Measurements from ENCODE around the gene ARHGAP44.

ARHGAP44 gene

DNA sequence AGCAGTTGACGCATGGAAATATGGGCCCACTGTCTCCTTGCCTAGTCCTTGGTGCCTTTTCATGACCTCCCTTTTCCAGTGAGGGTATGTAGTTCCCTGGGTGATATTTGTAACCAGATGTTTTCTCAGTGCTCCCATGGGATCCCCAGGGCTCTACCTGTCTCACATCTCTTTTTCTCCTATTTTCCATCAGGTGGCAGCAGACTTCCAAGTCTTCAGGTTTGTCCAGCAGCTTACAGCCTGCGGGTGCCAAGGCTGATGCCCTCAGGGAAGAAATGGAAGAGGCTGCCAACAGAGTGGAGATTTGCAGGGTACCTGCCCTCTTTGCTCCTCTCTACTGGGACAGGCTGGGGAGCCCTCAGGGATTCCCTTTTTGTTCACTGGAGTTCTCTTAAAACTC lies 139.4 kb downstream of the ARHGAP44 start:
- H3K4me1 ChIP-seq (ENCODE audit: control insufficient read depth in 1 of 2, insufficient read depth in 2 of 2, low read length in 2 of 2) = no peaks in the 10 kb centered on the region
- H3K4me3 ChIP-seq (ENCODE audit: low read depth in 1 of 2, low read length in 2 of 2) = no peak overlapping the region
- no peak overlapping the region for H3K27ac ChIP-seq (ENCODE audit: low read length)
- H3K36me3 ChIP-seq (ENCODE audit: control insufficient read depth in 1 of 2, insufficient read depth in 2 of 2, low read length in 2 of 2) = no peaks in the 10 kb centered on the region
- no peaks in the 10 kb centered on the region for H3K27me3 ChIP-seq (ENCODE audit: low read depth, low read length)
- H3K9me3 ChIP-seq (ENCODE audit: control insufficient read depth in 1 of 2, low read length in 2 of 2) = no peaks in the 10 kb centered on the region

DNA sequence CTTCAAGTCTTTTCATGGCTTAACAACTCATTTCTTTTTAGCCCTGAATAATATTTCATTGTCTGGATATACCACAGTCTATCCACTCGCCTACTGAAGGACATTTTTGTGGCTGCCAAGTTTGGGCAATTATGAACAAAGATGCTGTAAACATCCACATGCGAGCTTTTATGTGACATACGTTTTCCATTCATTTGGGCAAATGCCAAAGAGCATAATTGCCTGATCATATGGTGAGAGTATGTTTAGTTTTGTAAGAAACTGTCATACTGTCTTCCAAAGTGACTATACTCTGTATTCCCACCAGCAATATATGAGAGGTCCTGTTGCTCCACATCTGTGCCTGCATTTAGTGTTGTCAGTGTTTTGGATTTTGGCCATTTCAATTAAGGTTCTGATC lies 147.2 kb downstream of the ARHGAP44 start:
- no peaks in the 10 kb centered on the region for H3K36me3 ChIP-seq (ENCODE audit: control insufficient read depth in 1 of 2, insufficient read depth in 2 of 2, low read length in 2 of 2)
- no peaks in the 10 kb centered on the region for H3K9me3 ChIP-seq (ENCODE audit: control insufficient read depth in 1 of 2, low read length in 2 of 2)
- no peaks in the 10 kb centered on the region for H3K4me1 ChIP-seq (ENCODE audit: control insufficient read depth in 1 of 2, insufficient read depth in 2 of 2, low read length in 2 of 2)
- H3K27me3 ChIP-seq (ENCODE audit: low read depth, low read length) = no peaks in the 10 kb centered on the region
- H3K27ac ChIP-seq (ENCODE audit: low read length) = no peak overlapping the region
- no peak overlapping the region for H3K4me3 ChIP-seq (ENCODE audit: low read depth in 1 of 2, low read length in 2 of 2)

DNA sequence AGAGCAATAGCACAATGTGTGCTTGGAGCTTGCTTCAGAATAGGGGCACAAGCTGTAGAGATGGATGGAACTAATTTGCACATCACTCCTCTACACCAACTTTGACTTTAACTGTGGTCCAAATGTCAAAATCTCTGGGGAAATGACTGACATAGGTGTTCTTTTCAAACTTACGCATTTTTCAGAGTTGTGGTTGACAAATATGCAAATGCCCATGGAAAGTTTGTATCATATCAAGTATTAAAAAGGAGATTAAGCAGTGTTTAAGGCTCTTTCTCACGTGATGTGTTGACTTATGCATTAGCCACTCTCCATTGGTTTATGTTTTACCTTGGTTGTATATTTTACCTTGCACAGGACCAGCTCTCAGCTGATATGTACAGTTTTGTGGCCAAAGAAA lies 151.4 kb downstream of the ARHGAP44 start:
- H3K9me3 ChIP-seq (ENCODE audit: control insufficient read depth in 1 of 2, low read length in 2 of 2) = no peaks in the 10 kb centered on the region
- no peak overlapping the region for H3K27ac ChIP-seq (ENCODE audit: low read length)
- H3K4me3 ChIP-seq (ENCODE audit: low read depth in 1 of 2, low read length in 2 of 2) = no peak overlapping the region
- H3K36me3 ChIP-seq (ENCODE audit: control insufficient read depth in 1 of 2, insufficient read depth in 2 of 2, low read length in 2 of 2) = peaks cover 0 to 5% of the 10 kb centered on the region in 2 donors
- no peaks in the 10 kb centered on the region for H3K27me3 ChIP-seq (ENCODE audit: low read depth, low read length)
- H3K4me1 ChIP-seq (ENCODE audit: control insufficient read depth in 1 of 2, insufficient read depth in 2 of 2, low read length in 2 of 2) = no peaks in the 10 kb centered on the region

DNA sequence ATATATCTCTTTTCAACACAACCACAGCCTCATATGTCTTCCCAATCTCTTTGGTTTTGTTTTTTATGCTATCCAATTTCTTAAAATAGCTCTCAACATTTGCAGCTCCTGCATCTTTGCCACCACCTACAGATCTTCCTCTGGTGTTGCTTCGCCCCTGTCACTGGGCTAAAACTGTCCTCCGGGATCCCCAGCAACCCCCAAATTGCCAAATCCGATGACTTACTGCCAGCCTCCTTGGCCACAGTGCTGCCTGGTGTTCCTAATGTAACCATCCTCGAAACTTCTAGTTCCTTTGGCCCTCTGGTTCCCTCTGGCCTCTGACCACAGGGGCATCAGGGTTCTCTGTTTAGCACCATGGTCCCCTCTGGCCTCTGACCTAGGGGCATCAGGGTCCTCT lies 157.7 kb downstream of the ARHGAP44 start:
- Histone ChIP-seq H3K4me1 (ENCODE audit: control insufficient read depth in 1 of 2, insufficient read depth in 2 of 2, low read length in 2 of 2) (no peaks in the 10 kb centered on the region), H3K27me3 (ENCODE audit: low read depth, low read length) (no peaks in the 10 kb centered on the region), H3K36me3 (ENCODE audit: control insufficient read depth in 1 of 2, insufficient read depth in 2 of 2, low read length in 2 of 2) (peaks cover 0 to 10% of the 10 kb centered on the region in 2 donors), H3K4me3 (ENCODE audit: low read depth in 1 of 2, low read length in 2 of 2) (no peak overlapping the region), H3K27ac (ENCODE audit: low read length) (no peak overlapping the region), H3K9me3 (ENCODE audit: control insufficient read depth in 1 of 2, low read length in 2 of 2) (no peaks in the 10 kb centered on the region)

DNA sequence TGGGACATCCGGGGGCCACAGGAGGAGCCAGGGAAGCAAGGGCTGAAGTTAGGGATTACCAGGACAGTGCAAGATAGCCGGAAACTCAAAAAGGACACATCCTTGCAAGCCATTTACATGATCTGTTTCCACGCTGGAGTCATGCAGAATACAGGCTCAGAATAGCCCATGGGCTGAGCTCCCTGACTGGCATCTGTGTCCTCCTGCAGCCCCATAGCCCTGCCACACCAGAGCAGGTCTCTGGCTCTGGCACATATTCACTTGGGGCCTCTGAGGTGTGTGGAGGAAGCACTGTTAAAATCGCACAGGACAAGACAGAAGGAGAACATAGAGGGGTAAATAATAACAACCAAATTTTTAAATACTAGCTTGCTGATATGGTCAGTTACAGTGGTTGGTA lies 162.7 kb downstream of the ARHGAP44 start:
- Histone ChIP-seq H3K4me1 (ENCODE audit: control insufficient read depth in 1 of 2, insufficient read depth in 2 of 2, low read length in 2 of 2) (no peaks in the 10 kb centered on the region), H3K9me3 (ENCODE audit: control insufficient read depth in 1 of 2, low read length in 2 of 2) (peaks cover 0 to 19% of the 10 kb centered on the region in 2 donors), H3K27me3 (ENCODE audit: low read depth, low read length) (no peaks in the 10 kb centered on the region), H3K4me3 (ENCODE audit: low read depth in 1 of 2, low read length in 2 of 2) (no peak overlapping the region), H3K36me3 (ENCODE audit: control insufficient read depth in 1 of 2, insufficient read depth in 2 of 2, low read length in 2 of 2) (peaks cover 12 to 25% of the 10 kb centered on the region in 2 donors), H3K27ac (ENCODE audit: low read length) (no peak overlapping the region)

DNA sequence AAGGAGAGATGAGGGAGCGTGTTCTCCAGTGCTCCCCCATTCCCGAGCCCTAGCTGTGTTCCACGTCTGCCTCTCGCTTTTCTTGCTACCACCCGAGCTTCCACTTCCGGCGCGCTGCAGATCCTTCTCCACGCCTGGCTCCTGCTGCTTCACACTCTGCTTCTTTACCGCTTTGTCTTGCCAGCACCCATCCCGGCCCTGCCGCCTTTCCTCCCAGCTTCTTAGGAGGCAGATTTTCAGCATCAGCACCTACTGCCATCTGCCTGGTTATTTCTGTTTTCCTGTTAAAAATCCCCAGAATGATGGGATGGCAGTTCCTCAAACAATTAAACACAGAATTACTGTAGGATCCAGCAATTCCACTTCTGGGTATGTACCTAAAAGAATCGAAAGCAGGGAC lies 163.9 kb downstream of the ARHGAP44 start:
- Histone ChIP-seq H3K27ac (ENCODE audit: low read length) (no peak overlapping the region), H3K4me3 (ENCODE audit: low read depth in 1 of 2, low read length in 2 of 2) (no peak overlapping the region)

DNA sequence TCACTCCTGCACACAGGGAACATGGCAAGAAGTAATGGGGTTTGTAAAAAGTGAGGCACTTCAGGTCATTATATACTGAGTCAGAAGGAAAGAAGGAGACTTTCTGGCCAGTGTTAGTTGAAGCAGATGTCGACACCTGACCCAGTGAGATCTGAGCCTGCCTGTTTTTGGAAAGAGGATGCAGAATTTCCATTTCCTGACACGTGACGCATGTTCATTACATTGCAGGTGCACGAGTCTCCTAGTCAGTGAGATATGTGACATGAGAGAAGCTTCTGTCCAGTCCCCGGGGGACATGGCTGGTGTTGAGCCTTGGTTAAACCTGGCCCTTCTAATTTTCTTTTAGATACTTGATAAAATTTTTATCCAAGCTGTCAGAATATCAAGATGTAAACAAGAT lies 166.2 kb downstream of the ARHGAP44 start:
- H3K9me3 ChIP-seq (ENCODE audit: control insufficient read depth in 1 of 2, low read length in 2 of 2) = peaks cover 15 to 22% of the 10 kb centered on the region in 2 donors
- no peak overlapping the region for H3K4me3 ChIP-seq (ENCODE audit: low read depth in 1 of 2, low read length in 2 of 2)
- no peaks in the 10 kb centered on the region for H3K4me1 ChIP-seq (ENCODE audit: control insufficient read depth in 1 of 2, insufficient read depth in 2 of 2, low read length in 2 of 2)
- H3K36me3 ChIP-seq (ENCODE audit: control insufficient read depth in 1 of 2, insufficient read depth in 2 of 2, low read length in 2 of 2) = peaks cover 17 to 30% of the 10 kb centered on the region in 2 donors
- H3K27me3 ChIP-seq (ENCODE audit: low read depth, low read length) = no peaks in the 10 kb centered on the region
- H3K27ac ChIP-seq (ENCODE audit: low read length) = no peak overlapping the region

More for the DNA sequence above, 163.9 kb downstream of the ARHGAP44 start:
- H3K27me3 ChIP-seq (ENCODE audit: low read depth, low read length) = no peaks in the 10 kb centered on the region
- H3K36me3 ChIP-seq (ENCODE audit: control insufficient read depth in 1 of 2, insufficient read depth in 2 of 2, low read length in 2 of 2) = peaks cover 17 to 30% of the 10 kb centered on the region in 2 donors
- H3K9me3 ChIP-seq (ENCODE audit: control insufficient read depth in 1 of 2, low read length in 2 of 2) = peaks cover 9 to 22% of the 10 kb centered on the region in 2 donors
- H3K4me1 ChIP-seq (ENCODE audit: control insufficient read depth in 1 of 2, insufficient read depth in 2 of 2, low read length in 2 of 2) = no peaks in the 10 kb centered on the region

DNA sequence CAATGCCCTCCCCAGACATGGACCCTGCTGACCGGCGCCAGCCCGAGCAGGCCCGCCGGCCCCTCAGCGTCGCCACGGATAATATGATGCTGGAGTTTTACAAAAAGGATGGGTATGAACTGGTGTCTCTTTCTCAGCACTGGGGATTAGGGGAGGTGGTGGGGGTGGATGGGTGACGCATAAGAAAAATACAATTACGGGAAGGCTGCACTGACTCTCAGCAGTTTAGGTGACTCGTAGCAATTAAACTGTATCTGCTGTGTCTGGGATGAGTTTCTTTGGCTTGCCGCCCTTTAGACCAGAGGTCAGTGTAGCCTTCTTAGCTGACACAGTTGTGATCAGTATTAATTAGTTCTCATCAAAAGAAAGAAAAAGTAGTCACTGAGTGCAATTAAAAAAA lies 169.5 kb downstream of the ARHGAP44 start:
- no peak overlapping the region for H3K27ac ChIP-seq (ENCODE audit: low read length)
- H3K9me3 ChIP-seq (ENCODE audit: control insufficient read depth in 1 of 2, low read length in 2 of 2) = peaks cover 15 to 22% of the 10 kb centered on the region in 2 donors
- H3K36me3 ChIP-seq (ENCODE audit: control insufficient read depth in 1 of 2, insufficient read depth in 2 of 2, low read length in 2 of 2) = peaks cover 10 to 30% of the 10 kb centered on the region in 2 donors
- H3K27me3 ChIP-seq (ENCODE audit: low read depth, low read length) = no peaks in the 10 kb centered on the region
- no peaks in the 10 kb centered on the region for H3K4me1 ChIP-seq (ENCODE audit: control insufficient read depth in 1 of 2, insufficient read depth in 2 of 2, low read length in 2 of 2)
- no peak overlapping the region for H3K4me3 ChIP-seq (ENCODE audit: low read depth in 1 of 2, low read length in 2 of 2)

DNA sequence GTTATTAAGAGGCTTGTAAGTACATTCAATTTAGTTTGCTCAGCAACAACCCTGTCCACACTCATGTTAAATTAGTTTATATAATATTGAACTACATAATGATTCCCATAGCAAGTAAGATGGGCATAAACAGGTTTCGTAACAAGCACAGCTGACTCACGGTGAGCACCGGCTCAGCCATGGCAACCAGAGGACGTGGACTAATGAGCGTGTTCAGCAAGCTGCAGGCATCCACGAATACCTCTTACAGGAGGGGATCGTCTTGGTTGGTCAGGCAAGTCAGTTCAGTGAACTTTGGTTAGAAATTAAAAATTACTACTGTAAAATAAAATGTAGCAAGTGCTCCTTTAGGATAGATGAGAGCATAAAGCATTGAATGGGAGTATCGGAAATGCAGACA lies 170.1 kb downstream of the ARHGAP44 start:
- Histone ChIP-seq H3K36me3 (ENCODE audit: control insufficient read depth in 1 of 2, insufficient read depth in 2 of 2, low read length in 2 of 2) (peaks cover 10 to 30% of the 10 kb centered on the region in 2 donors), H3K27me3 (ENCODE audit: low read depth, low read length) (no peaks in the 10 kb centered on the region), H3K27ac (ENCODE audit: low read length) (no peak overlapping the region), H3K4me3 (ENCODE audit: low read depth in 1 of 2, low read length in 2 of 2) (no peak overlapping the region), H3K9me3 (ENCODE audit: control insufficient read depth in 1 of 2, low read length in 2 of 2) (peaks cover 15 to 19% of the 10 kb centered on the region in 2 donors), H3K4me1 (ENCODE audit: control insufficient read depth in 1 of 2, insufficient read depth in 2 of 2, low read length in 2 of 2) (no peaks in the 10 kb centered on the region)

DNA sequence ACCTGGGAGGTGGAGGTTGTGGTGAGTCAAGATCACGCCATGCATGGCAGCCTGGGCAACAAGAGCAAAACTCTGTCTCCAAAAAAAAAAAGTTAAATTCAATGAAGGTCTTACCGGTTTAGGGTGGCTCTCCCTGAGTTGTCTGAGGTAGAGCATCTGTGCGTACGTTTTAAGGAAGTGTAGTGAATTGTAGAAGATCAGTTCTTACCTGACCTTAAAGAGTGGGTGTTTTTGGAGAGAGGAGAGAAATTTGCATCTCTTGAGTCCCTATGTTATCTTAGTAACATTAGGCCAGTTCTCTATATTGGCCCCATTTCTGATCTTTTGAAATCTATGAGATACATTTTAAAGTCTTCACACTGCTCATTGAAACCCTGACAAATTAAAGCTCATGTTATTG lies 172.4 kb downstream of the ARHGAP44 start:
- no peaks in the 10 kb centered on the region for H3K27me3 ChIP-seq (ENCODE audit: low read depth, low read length)
- no peak overlapping the region for H3K4me3 ChIP-seq (ENCODE audit: low read depth in 1 of 2, low read length in 2 of 2)
- peaks cover 7 to 15% of the 10 kb centered on the region in 2 donors for H3K9me3 ChIP-seq (ENCODE audit: control insufficient read depth in 1 of 2, low read length in 2 of 2)
- no peaks in the 10 kb centered on the region for H3K4me1 ChIP-seq (ENCODE audit: control insufficient read depth in 1 of 2, insufficient read depth in 2 of 2, low read length in 2 of 2)
- peaks cover 6 to 12% of the 10 kb centered on the region in 2 donors for H3K36me3 ChIP-seq (ENCODE audit: control insufficient read depth in 1 of 2, insufficient read depth in 2 of 2, low read length in 2 of 2)
- no peak overlapping the region for H3K27ac ChIP-seq (ENCODE audit: low read length)

DNA sequence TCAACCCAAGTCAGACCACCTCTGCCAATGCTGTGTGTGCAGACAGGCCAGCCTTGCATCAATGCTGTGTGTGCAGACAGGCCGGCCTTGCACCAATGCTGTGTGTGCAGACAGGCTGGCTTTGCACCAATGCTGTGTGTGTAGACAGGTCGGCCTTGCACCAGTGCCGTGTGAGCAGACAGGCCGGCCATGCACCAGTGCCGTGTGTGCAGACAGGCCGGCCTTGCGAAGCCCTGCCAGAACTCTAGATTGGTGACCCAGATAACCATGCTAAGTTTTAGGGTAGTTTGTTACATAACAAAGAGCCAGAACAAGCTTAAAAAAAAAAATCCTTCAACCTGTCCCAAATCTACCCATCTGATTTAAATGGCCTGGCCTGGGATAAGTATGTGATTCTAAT lies 174.2 kb downstream of the ARHGAP44 start:
- Histone ChIP-seq H3K4me3 (ENCODE audit: low read depth in 1 of 2, low read length in 2 of 2) (no peak overlapping the region), H3K27me3 (ENCODE audit: low read depth, low read length) (no peaks in the 10 kb centered on the region), H3K4me1 (ENCODE audit: control insufficient read depth in 1 of 2, insufficient read depth in 2 of 2, low read length in 2 of 2) (no peaks in the 10 kb centered on the region), H3K9me3 (ENCODE audit: control insufficient read depth in 1 of 2, low read length in 2 of 2) (peaks cover 0 to 2% of the 10 kb centered on the region in 2 donors), H3K27ac (ENCODE audit: low read length) (no peak overlapping the region), H3K36me3 (ENCODE audit: control insufficient read depth in 1 of 2, insufficient read depth in 2 of 2, low read length in 2 of 2) (no peaks in the 10 kb centered on the region)

DNA sequence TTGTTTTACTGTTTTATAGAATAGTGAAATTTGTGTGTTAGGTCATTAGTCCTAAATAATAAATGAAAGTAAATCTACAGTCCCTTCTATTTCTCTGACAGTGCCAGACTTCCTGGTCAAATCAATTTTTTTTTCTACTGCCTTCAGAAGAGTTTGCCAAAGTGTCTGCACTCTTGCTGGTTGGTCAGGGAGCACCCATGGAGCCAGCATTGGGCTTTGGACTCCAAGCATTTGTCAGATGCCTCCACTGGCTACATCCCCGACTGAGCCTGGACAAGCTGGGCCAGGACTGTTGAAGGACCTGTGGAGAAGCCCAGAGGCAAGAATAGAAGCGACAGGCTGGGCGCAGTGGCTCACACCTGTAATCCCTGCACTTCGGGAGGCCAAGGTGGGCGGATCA lies 174.9 kb downstream of the ARHGAP44 start:
- Histone ChIP-seq H3K4me3 (ENCODE audit: low read depth in 1 of 2, low read length in 2 of 2) (no peak overlapping the region), H3K36me3 (ENCODE audit: control insufficient read depth in 1 of 2, insufficient read depth in 2 of 2, low read length in 2 of 2) (no peaks in the 10 kb centered on the region), H3K9me3 (ENCODE audit: control insufficient read depth in 1 of 2, low read length in 2 of 2) (no peaks in the 10 kb centered on the region), H3K27ac (ENCODE audit: low read length) (no peak overlapping the region), H3K27me3 (ENCODE audit: low read depth, low read length) (no peaks in the 10 kb centered on the region), H3K4me1 (ENCODE audit: control insufficient read depth in 1 of 2, insufficient read depth in 2 of 2, low read length in 2 of 2) (no peaks in the 10 kb centered on the region)
